Nephron (organoid): ENCODE results near the gene AEBP2.
A peak's percentile ranks its signal among the peaks of the same experiment; 100 is the strongest.

Experiments used
- H3K27ac Mint-ChIP-seq, 3 experiments: 2 replicates each; pipeline ENCODE4 v1.8.0; 2020; ENCODE audit warnings: mixed read lengths in 3 of 3, mild to moderate bottlenecking in 2 of 3, moderate library complexity in 1 of 3
- H3K27me3 Mint-ChIP-seq: 2 replicates; pipeline ENCODE4 v1.8.0; 2021; ENCODE audit warnings: low read depth, mild to moderate bottlenecking, moderate library complexity, mixed read lengths
- H3K36me3 Mint-ChIP-seq: 2 replicates; pipeline ENCODE4 v1.8.0; 2020; ENCODE audit warnings: low read depth, mixed read lengths
- H3K4me1 Mint-ChIP-seq: 2 replicates; pipeline ENCODE4 v1.8.0; 2020; ENCODE audit warnings: mixed read lengths
- H3K4me3 Mint-ChIP-seq, 3 experiments: 2 replicates each; pipeline ENCODE4 v1.8.0; 2020; ENCODE audit warnings: mild to moderate bottlenecking in 3 of 3, mixed read lengths in 3 of 3, moderate library complexity in 2 of 3
- H3K9me3 Mint-ChIP-seq: 2 replicates; pipeline ENCODE4 v1.8.0; 2020; ENCODE audit warnings: mixed read lengths
- CTCF ChIP-seq, 3 experiments: fragments of 200-600 bp; sonication (generic); IDR thresholded peaks; one replicate each; pipeline ENCODE4 v1.5.0; 2021; ENCODE audit warnings: antibody characterized with exemption in 3 of 3; ENCODE audit not compliant: unreplicated experiment in 3 of 3

Gene AEBP2

GRCh38 chr12:19490908-19491307, 51.6 kb downstream of the AEBP2 start:
- Mint-ChIP-seq H3K9me3 (no peaks in the 10 kb centered on the region), H3K4me3 (no peak overlapping the region), H3K36me3 (peaks cover 49% of the 10 kb centered on the region), H3K4me1 (peaks cover 12% of the 10 kb centered on the region), H3K27me3 (no peaks in the 10 kb centered on the region), H3K27ac (no peak overlapping the region)
- TF ChIP-seq CTCF (IDR thresholded peaks at IDR 0.05; ENCODE audit: unreplicated experiment in 3 of 3): no peak

- H3K27ac Mint-ChIP-seq: peak overlapping the region; percentile 8 to 54 (median 9)
- peaks cover 44% of the 10 kb centered on the region for H3K36me3 Mint-ChIP-seq
- no peaks in the 10 kb centered on the region for H3K27me3 Mint-ChIP-seq
- no peaks in the 10 kb centered on the region for H3K9me3 Mint-ChIP-seq
- H3K4me3 Mint-ChIP-seq: no peak overlapping the region
- TF ChIP-seq CTCF (IDR thresholded peaks at IDR 0.05; ENCODE audit: unreplicated experiment in 3 of 3): no peak
- H3K4me1 Mint-ChIP-seq: peaks cover 17% of the 10 kb centered on the region
Observed at GRCh38 chr12:19491863-19492262, 52.6 kb downstream of the AEBP2 start.

- Mint-ChIP-seq H3K36me3 (peaks cover 55% of the 10 kb centered on the region), H3K4me3 (no peak overlapping the region), H3K9me3 (no peaks in the 10 kb centered on the region), H3K27me3 (no peaks in the 10 kb centered on the region), H3K4me1 (peaks cover 17% of the 10 kb centered on the region), H3K27ac (peak overlapping the region; percentile 64 to 94 (median 89))
- no peak for TF ChIP-seq CTCF (IDR thresholded peaks at IDR 0.05; ENCODE audit: unreplicated experiment in 3 of 3)
Observed at GRCh38 chr12:19496219-19496878, 57.1 kb downstream of the AEBP2 start.

GRCh38 chr12:19498099-19498498, 58.8 kb downstream of the AEBP2 start:
- Mint-ChIP-seq H3K27me3 (no peaks in the 10 kb centered on the region), H3K4me3 (no peak overlapping the region), H3K36me3 (peaks cover 65% of the 10 kb centered on the region), H3K27ac (peak overlapping the region in 2 of 3 experiments; percentile 19 to 36), H3K4me1 (peaks cover 13% of the 10 kb centered on the region), H3K9me3 (no peaks in the 10 kb centered on the region)
- no peak for TF ChIP-seq CTCF (IDR thresholded peaks at IDR 0.05; ENCODE audit: unreplicated experiment in 3 of 3)

- peaks cover 6% of the 10 kb centered on the region for H3K4me1 Mint-ChIP-seq
- H3K27me3 Mint-ChIP-seq: no peaks in the 10 kb centered on the region
- no peak overlapping the region for H3K27ac Mint-ChIP-seq
- no peak for TF ChIP-seq CTCF (IDR thresholded peaks at IDR 0.05; ENCODE audit: unreplicated experiment in 3 of 3)
- H3K4me3 Mint-ChIP-seq: no peak overlapping the region
- H3K9me3 Mint-ChIP-seq: no peaks in the 10 kb centered on the region
- H3K36me3 Mint-ChIP-seq: peaks cover 64% of the 10 kb centered on the region
Observed at GRCh38 chr12:19499030-19499429, 59.7 kb downstream of the AEBP2 start.

- Mint-ChIP-seq H3K36me3 (peaks cover 53% of the 10 kb centered on the region), H3K27ac (peak overlapping the region; percentile 49 to 71 (median 68)), H3K27me3 (no peaks in the 10 kb centered on the region), H3K9me3 (no peaks in the 10 kb centered on the region), H3K4me3 (no peak overlapping the region), H3K4me1 (peaks cover 23% of the 10 kb centered on the region)
- TF ChIP-seq CTCF (IDR thresholded peaks at IDR 0.05; ENCODE audit: unreplicated experiment in 3 of 3): no peak
Observed at GRCh38 chr12:19506497-19506896, 67.2 kb downstream of the AEBP2 start.
